OCI-LY3 (cell line): Measurements from ENCODE around the gene USP35.

ENCODE experiments used
- EZH2phosphoT487 ChIP-seq: fragments of 200-600 bp; shearing (Covaris generic); IDR thresholded peaks from 2 replicates; pipeline ENCODE4 v1.6.1; 2018; ENCODE audit warnings: antibody characterized with exemption, mixed run types, low read depth
- TF ChIP-seq, protein P1 (sequence below): fragments of 200-600, 300-600 bp; sonication (generic); IDR thresholded peaks from 2 replicates; pipeline ENCODE4 v1.5.1; 2014; ENCODE audit warnings: antibody characterized with exemption, low read length, low read depth

DNA sequence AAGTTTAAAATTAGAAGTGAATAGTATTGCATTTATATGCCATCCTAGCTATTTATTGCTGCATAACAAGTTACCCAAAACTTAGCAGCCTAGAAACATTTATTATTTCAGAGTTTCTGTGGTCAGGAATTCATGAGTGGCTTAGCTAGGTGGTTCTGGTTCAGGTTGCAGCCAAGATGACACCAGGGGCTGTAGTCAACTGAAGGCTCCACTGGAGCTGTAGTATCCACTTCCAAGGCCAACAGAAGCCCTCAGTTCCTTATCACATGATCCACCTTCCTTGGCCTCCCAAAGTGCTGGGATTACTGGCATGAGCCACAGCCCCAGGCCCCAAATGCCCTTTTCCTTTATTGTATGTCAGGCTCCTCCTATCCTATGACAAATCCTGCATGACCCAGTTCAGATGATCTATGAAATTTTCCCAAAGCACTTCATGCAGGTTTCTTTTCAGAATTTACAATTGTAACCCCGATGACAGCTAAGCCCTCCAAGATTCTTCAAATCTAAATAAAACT is 43.2 kb upstream of the USP35 start:
- TF ChIP-seq, protein P1, sequence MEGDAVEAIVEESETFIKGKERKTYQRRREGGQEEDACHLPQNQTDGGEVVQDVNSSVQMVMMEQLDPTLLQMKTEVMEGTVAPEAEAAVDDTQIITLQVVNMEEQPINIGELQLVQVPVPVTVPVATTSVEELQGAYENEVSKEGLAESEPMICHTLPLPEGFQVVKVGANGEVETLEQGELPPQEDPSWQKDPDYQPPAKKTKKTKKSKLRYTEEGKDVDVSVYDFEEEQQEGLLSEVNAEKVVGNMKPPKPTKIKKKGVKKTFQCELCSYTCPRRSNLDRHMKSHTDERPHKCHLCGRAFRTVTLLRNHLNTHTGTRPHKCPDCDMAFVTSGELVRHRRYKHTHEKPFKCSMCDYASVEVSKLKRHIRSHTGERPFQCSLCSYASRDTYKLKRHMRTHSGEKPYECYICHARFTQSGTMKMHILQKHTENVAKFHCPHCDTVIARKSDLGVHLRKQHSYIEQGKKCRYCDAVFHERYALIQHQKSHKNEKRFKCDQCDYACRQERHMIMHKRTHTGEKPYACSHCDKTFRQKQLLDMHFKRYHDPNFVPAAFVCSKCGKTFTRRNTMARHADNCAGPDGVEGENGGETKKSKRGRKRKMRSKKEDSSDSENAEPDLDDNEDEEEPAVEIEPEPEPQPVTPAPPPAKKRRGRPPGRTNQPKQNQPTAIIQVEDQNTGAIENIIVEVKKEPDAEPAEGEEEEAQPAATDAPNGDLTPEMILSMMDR, result no peak
- no peak for TF ChIP-seq EZH2phosphoT487
